Stimulated activated naive CD4-positive, alpha-beta T cell treated with Interleukin-2 at 50 U/mL for 16 hours (primary cell): ENCODE measurements around the gene TMED7.

ENCODE experiments used
- DNase-seq: peaks from one replicate; lab custom pipeline; 2025; lab: John Stamatoyannopoulos, UW

Gene TMED7

GRCh38 chr5:115627295-115627865, 1.5 kb upstream of the TMED7 start:
- no peak for DNase-seq

GRCh38 chr5:115626445-115626823, 598 bp upstream of the TMED7 start:
- DNase-seq, result no peak

- DNase-seq, result no peak
These were observed 842 bp downstream of the TMED7 start for GRCh38 chr5:115624994-115625393.

- DNase-seq, result no peak
These were observed 2.2 kb downstream of the TMED7 start for GRCh38 chr5:115623658-115624057.

- DNase-seq, result no peak
These were observed 4.4 kb downstream of the TMED7 start for GRCh38 chr5:115621365-115621900.

- DNase-seq, result no peak
These were observed 8.9 kb downstream of the TMED7 start for GRCh38 chr5:115616892-115617291.

- no peak for DNase-seq
These were observed 9.4 kb downstream of the TMED7 start for GRCh38 chr5:115616472-115616871.

GRCh38 chr5:115611873-115612272, 14.0 kb downstream of the TMED7 start:
- no peak for DNase-seq

GRCh38 chr5:115607935-115608334, 17.9 kb downstream of the TMED7 start:
- DNase-seq, result no peak

GRCh38 chr5:115605436-115605835, 20.4 kb downstream of the TMED7 start:
- DNase-seq, result no peak

GRCh38 chr5:115602591-115603125, 23.2 kb downstream of the TMED7 start:
- DNase-seq, result no peak

- DNase-seq, result peak; percentile 56
These were observed 23.9 kb downstream of the TMED7 start, which contains the start of gene TICAM2 for GRCh38 chr5:115601701-115602590. TICAM2 (minus strand) TSS chr5:115602479; CDS start chr5:115581256, 21,223 bp downstream.

- DNase-seq, result no peak
These were observed 25.1 kb downstream of the TMED7 start for GRCh38 chr5:115600766-115601165.

- DNase-seq, result no peak
These were observed 25.9 kb downstream of the TMED7 start for GRCh38 chr5:115599924-115600323.

GRCh38 chr5:115599502-115599901, 26.3 kb downstream of the TMED7 start:
- DNase-seq, result no peak

GRCh38 chr5:115594128-115595047, 31.4 kb downstream of the TMED7 start:
- no peak for DNase-seq

GRCh38 chr5:115589043-115589442, 36.8 kb downstream of the TMED7 start:
- DNase-seq, result no peak

- no peak for DNase-seq
These were observed 37.2 kb downstream of the TMED7 start for GRCh38 chr5:115588640-115589039.

- no peak for DNase-seq
These were observed 39.2 kb downstream of the TMED7 start for GRCh38 chr5:115586525-115587146.

- no peak for DNase-seq
These were observed 40.6 kb downstream of the TMED7 start for GRCh38 chr5:115585265-115585664.

- DNase-seq, result no peak
These were observed 41.3 kb downstream of the TMED7 start for GRCh38 chr5:115584501-115584900.
